ENCODE measurements around the gene FBF1. TPM values are rescaled to one million over a fixed set of nuclear protein-coding genes. Genes with fewer than 3 reads are reported as not detected.

FBF1 gene
- total and polyA plus RNA-seq, 2 of the 8 experiments (the other 6 are each of a cell fraction or from before 2014, with no cell fraction given), result 8.1 to 13.1 TPM

GRCh38 chr17:75910699-75911098, 30.1 kb downstream of the FBF1 start:
- H3K14ac ChIP-seq (ENCODE audit: insufficient read length), result no peak overlapping the region
- H3K23ac ChIP-seq (ENCODE audit: insufficient read length), result no peak overlapping the region
- TF ChIP-seq MAX (IDR thresholded peaks at IDR 0.05) (no peak), SP4 (IDR thresholded peaks at IDR 0.05; ENCODE audit: low read length) (no peak), ASH2L (IDR thresholded peaks at IDR 0.05; ENCODE audit: low read length) (no peak), JUN (IDR thresholded peaks at IDR 0.05; ENCODE audit: low read depth, low read length) (no peak), RBBP5 (IDR thresholded peaks at IDR 0.05; ENCODE audit: borderline replicate concordance, low read depth, low read length) (no peak), BCL11A (IDR thresholded peaks at IDR 0.05; ENCODE audit: low read depth in 2 of 2, low read length in 2 of 2) (no peak), CTBP2 (IDR thresholded peaks at IDR 0.05; ENCODE audit: borderline replicate concordance, insufficient read depth, insufficient read length, low read length) (no peak), SRF (IDR thresholded peaks at IDR 0.05; ENCODE audit: low read depth, low read length) (no peak), PHF8 (conservative IDR thresholded peaks at IDR 0.05; ENCODE audit: low read depth, low read length) (no peak)
- H3K79me2 ChIP-seq (ENCODE audit: control insufficient read depth in 1 of 2, insufficient read depth in 2 of 2, low read length in 2 of 2), result no peaks in the 10 kb centered on the region
- H4K5ac ChIP-seq (ENCODE audit: insufficient read length, low read depth, low read length), result no peak overlapping the region
- no peaks in the 10 kb centered on the region; a peak in 2 of 7 replicates for H3K4me1 ChIP-seq (replicated peaks in 1 of 4; ENCODE audit: control insufficient read depth in 3 of 4, insufficient read depth in 4 of 4, low read length in 3 of 4)
- FAIRE-seq (no peak), DNase-seq (ENCODE audit: low read depth in 1 of 2, low spot score in 2 of 2) (no peak)
- no peak overlapping the region for H3K18ac ChIP-seq (ENCODE audit: extremely low read depth, low read length)
- H3K27ac ChIP-seq (ENCODE audit: low read depth, low read length), result peak overlapping the region; percentile 50; the same call in 1 of the 2 replicates
- H3K9ac ChIP-seq (replicated peaks in 1 of 4; ENCODE audit: extremely low read depth in 1 of 4, low read depth in 3 of 4, low read length in 3 of 4), result peak overlapping the region in 1 of 4 experiments; percentile 31; a peak in 1 of 7 replicates
- no peaks in the 10 kb centered on the region for H3K27me3 ChIP-seq (replicated peaks in 1 of 4; ENCODE audit: control insufficient read depth in 3 of 4, extremely low read depth in 1 of 4, insufficient read depth in 3 of 4, low read length in 3 of 4)
- no peak overlapping the region for H3K4ac ChIP-seq (replicated peaks; ENCODE audit: insufficient read length, low read depth, low read length)
- ChIA-PET CTCF (ENCODE audit: partially characterized antibody) (interaction anchor here (1.0 to 51.3 kb wide), 9 partner anchors 9 to 369 kb away, joined by 3 to 885 read pairs (median 6); partner anchors contain the start of genes CDK3 and TRIM65), POLR2A (ENCODE audit: partially characterized antibody) (interaction anchor here (0.9 to 3.0 kb wide), 10 partner anchors 9 to 169 kb away, joined by 3 to 16 read pairs (median 4); partner anchors contain the start of genes TRIM65 and UNK)
- H4K91ac ChIP-seq (replicated peaks; ENCODE audit: insufficient read length, low read length), result no peak overlapping the region
- no peak overlapping the region for H3K56ac ChIP-seq (replicated peaks; ENCODE audit: insufficient read length, low read depth, low read length)
- H2BK15ac ChIP-seq (ENCODE audit: low read length), result no peak overlapping the region
- H2BK12ac ChIP-seq (ENCODE audit: low read depth, low read length), result no peak overlapping the region
- H3K4me2 ChIP-seq (ENCODE audit: insufficient read depth in 1 of 2, low read depth in 2 of 2, low read length in 2 of 2), result no peak overlapping the region
- no peak overlapping the region for H2AK5ac ChIP-seq (ENCODE audit: low read depth, low read length)
- H2BK20ac ChIP-seq (ENCODE audit: low read length), result no peak overlapping the region
- H4K8ac ChIP-seq (ENCODE audit: extremely low read depth, insufficient read depth, low read length), result no peak overlapping the region; the same call in 1 of the 2 replicates
- H2BK120ac ChIP-seq (replicated peaks; ENCODE audit: low read depth, low read length), result no peak overlapping the region
- H4K20me1 ChIP-seq (replicated peaks in 1 of 2; ENCODE audit: control insufficient read depth in 1 of 2, insufficient read depth in 2 of 2, low read length in 2 of 2), result no peaks in the 10 kb centered on the region
- no peak overlapping the region for H2BK5ac ChIP-seq (ENCODE audit: low read depth, low read length)
- H3K4me3 ChIP-seq (ENCODE audit: extremely low read depth in 1 of 4, insufficient read depth in 2 of 4, low read depth in 3 of 4, low read length in 4 of 4), result no peak overlapping the region
- no peaks in the 10 kb centered on the region for H3K23me2 ChIP-seq (ENCODE audit: low read depth, low read length)
- no peaks in the 10 kb centered on the region for H3K79me1 ChIP-seq (ENCODE audit: low read depth, low read length)
- H3K9me3 ChIP-seq (ENCODE audit: insufficient read depth in 2 of 2, low read depth in 1 of 2, low read length in 1 of 2), result no peaks in the 10 kb centered on the region
- peak overlapping the region; percentile 36; the same call in 1 of the 2 replicates for H2AFZ ChIP-seq (ENCODE audit: low read length)
- WGBS, 2 experiments (ENCODE audit: extremely low coverage in 1 of 2, insufficient coverage in 1 of 2, insufficient read length in 1 of 2, insufficient replicate concordance in 2 of 2, low coverage in 1 of 2, low lambda C conversion rate in 2 of 2, missing lambda C conversion rate in 1 of 2), result 63% methylated on average over 6 of the region's 6 CpGs; no CpG with 5 or more reads in 1 of the 2 experiments
- 0 out of 8 replicates have a peak, but pooled peaks cover 0 to 3% (median 0%) of the 10 kb centered on the region in 4 experiments for H3K36me3 ChIP-seq (ENCODE audit: control insufficient read depth in 2 of 4, insufficient read depth in 4 of 4, low read length in 3 of 4)
